Measurements from ENCODE around the gene DLG1.
"Not testable (repeated sequence)": the region's sequence is repeated elsewhere in the genome, so short reads cannot be mapped to it uniquely, and the experiment has no call there.

DLG1 gene

DNA sequence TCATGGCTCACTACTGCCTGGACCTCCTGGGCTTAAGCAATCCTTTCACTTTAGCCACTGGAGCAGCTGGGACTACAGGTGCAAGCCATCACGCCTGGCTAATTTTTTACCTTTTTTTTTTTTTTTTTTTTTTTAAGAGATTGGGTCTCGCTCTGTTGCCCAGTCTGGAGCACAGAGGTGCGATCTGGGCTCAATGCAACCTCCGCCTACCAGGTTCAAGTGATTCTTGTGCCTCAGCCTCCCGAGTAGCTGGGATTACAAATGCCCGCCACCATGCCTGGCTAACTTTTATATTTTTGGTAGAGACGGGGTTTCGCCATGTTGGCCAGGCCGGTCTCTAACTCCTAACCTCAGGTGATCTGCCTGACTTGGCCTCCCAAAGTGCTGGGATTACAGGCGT lies 218.1 kb downstream of the DLG1 start:
- in situ Hi-C loops (cut with HindIII; ENCODE audit: low sequenced_read_pairs): no loop called here
- H3K4me3 ChIP-seq (ENCODE audit: low read depth, low read length): no peak overlapping the region
- TF ChIP-seq, protein P1, sequence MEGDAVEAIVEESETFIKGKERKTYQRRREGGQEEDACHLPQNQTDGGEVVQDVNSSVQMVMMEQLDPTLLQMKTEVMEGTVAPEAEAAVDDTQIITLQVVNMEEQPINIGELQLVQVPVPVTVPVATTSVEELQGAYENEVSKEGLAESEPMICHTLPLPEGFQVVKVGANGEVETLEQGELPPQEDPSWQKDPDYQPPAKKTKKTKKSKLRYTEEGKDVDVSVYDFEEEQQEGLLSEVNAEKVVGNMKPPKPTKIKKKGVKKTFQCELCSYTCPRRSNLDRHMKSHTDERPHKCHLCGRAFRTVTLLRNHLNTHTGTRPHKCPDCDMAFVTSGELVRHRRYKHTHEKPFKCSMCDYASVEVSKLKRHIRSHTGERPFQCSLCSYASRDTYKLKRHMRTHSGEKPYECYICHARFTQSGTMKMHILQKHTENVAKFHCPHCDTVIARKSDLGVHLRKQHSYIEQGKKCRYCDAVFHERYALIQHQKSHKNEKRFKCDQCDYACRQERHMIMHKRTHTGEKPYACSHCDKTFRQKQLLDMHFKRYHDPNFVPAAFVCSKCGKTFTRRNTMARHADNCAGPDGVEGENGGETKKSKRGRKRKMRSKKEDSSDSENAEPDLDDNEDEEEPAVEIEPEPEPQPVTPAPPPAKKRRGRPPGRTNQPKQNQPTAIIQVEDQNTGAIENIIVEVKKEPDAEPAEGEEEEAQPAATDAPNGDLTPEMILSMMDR (IDR thresholded peaks at IDR 0.05; ENCODE audit: low read depth, low read length): no peak
- DNase-seq (ENCODE audit: low read depth, low spot score): no peak

DNA sequence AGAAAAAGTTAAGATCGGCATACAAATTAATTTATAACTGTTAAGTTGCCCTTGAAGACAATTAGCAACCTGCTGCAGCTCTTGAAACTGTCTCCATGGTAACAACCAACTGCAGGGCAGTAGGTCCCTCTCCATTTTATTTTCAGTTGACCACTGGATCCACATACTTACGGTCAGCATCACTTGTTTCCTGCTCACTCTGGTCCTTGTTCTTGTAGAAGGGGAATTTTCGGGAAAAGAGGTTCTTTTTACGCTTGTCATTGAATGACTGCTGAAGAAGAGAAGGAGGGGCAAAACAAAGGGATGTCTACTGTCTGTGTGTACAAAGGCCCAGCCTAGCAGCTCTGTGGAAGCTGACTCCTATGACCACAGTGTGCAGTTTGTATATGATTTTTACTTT lies 222.0 kb downstream of the DLG1 start:
- TF ChIP-seq, protein P1 (IDR thresholded peaks at IDR 0.05; ENCODE audit: low read depth, low read length): no peak
- no peak overlapping the region for H3K4me3 ChIP-seq (ENCODE audit: low read depth, low read length)
- in situ Hi-C loops (cut with HindIII; ENCODE audit: low sequenced_read_pairs): no loop called here
- DNase-seq (ENCODE audit: low read depth, low spot score): no peak

DNA sequence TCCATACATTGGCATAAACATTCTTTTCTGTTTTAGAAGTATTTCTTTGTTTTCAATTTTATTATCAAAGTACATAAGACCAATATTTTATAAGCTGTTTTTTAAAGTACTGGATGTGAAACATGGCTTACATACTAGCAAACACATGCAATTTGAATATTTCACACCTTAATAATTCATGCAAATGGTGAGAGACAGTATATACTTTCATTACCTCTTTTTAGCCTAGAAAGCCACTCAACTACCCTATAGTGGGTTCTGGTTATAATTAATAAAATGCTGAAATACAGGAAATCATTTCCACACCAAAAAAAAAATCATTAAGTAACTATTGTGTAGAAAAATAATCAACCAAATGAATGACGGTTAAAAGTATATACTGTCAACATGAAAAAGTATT lies 230.3 kb downstream of the DLG1 start:
- TF ChIP-seq, protein P1 (IDR thresholded peaks at IDR 0.05; ENCODE audit: low read depth, low read length): no peak
- no peak for DNase-seq (ENCODE audit: low read depth, low spot score)
- no peak overlapping the region for H3K4me3 ChIP-seq (ENCODE audit: low read depth, low read length)
- in situ Hi-C loops (cut with HindIII; ENCODE audit: low sequenced_read_pairs): no loop called here

DNA sequence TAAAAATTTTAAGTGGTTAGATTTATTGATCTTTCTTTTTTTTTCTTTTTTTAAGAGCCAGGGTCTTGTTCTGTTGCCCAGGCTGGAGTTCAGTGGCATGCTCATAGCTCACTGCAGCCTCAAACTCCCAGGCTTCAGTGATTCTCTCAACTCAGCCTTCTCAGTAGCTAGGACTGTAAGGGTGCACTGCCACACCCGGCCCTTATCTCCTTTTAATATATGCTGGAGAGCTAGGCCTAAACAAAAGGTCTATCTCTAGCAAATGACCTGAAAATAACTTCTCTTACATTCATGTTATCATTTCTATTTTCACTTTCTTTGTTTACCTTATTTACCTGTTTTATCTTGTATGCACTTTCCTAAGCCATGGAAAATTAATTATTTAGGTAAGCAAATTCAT lies 233.6 kb downstream of the DLG1 start:
- in situ Hi-C loops (cut with HindIII; ENCODE audit: low sequenced_read_pairs): no loop called here
- no peak for DNase-seq (ENCODE audit: low read depth, low spot score)
- TF ChIP-seq, protein P1 (IDR thresholded peaks at IDR 0.05; ENCODE audit: low read depth, low read length): no peak
- no peak overlapping the region for H3K4me3 ChIP-seq (ENCODE audit: low read depth, low read length)

DNA sequence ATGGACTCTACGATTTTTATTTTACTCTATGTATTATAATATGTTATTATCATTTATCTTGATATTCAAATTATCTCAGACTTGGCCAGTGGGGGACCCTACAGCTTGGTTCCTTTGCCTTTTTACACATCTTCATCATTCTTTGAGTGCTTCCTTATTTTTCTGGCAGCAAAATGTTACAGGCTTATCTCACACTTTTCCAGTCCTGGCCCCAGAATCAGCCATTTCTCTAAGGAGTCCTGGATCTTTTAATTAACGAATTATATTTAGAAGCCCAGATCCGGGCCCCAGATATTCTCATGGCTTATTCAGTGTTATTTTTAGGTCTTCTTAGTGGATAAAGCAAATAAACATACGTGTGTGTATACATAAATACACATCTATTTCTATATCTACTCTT lies 236.0 kb downstream of the DLG1 start:
- in situ Hi-C loops (cut with HindIII; ENCODE audit: low sequenced_read_pairs): no loop called here
- TF ChIP-seq, protein P1 (IDR thresholded peaks at IDR 0.05; ENCODE audit: low read depth, low read length): no peak
- DNase-seq (ENCODE audit: low read depth, low spot score): no peak
- no peak overlapping the region for H3K4me3 ChIP-seq (ENCODE audit: low read depth, low read length)

DNA sequence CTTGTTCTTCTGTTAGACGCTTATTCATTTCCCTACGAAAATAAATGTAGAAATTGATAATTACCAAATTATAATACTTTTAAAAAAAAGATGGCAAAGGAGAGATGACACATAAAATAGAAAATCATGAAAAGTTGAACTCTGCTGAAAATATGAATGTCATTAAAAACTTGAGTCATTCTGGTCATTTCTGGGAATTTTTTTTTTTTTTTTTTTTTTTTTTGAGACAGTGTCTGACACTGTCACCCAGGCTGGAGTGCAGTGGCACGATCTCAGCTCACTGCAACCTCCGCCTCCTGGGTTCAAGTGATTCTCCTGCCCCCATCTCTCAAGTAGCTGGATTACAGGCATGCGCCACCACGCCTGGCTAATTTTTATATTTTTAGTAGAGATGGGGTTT lies 246.8 kb downstream of the DLG1 start:
- DNase-seq (ENCODE audit: low read depth, low spot score); in situ Hi-C loops (cut with HindIII; ENCODE audit: low sequenced_read_pairs); H3K4me3 ChIP-seq (ENCODE audit: low read depth, low read length): not testable (repeated sequence)

DNA sequence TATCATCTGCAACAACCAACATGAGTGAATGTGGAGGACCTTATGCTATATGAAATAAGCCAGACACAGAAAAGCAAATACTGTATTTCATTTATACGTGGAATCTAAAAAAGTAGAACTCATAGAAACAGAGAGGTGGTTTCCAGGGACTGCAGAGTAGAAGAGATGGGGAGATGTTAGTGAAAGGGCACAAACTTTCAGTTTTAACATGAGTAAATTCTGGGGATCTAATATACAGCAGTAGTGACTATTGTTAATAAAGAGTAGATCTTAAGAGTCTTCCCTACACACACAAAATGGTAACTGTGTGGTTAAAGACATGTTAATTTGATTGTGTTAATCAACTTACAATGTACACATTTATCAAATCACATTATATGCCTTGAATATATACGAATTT lies 247.9 kb downstream of the DLG1 start:
- in situ Hi-C loops (cut with HindIII; ENCODE audit: low sequenced_read_pairs): no loop called here
- TF ChIP-seq, protein P1 (IDR thresholded peaks at IDR 0.05; ENCODE audit: low read depth, low read length): no peak
- no peak for DNase-seq (ENCODE audit: low read depth, low spot score)
- H3K4me3 ChIP-seq (ENCODE audit: low read depth, low read length): no peak overlapping the region
